H1 (cell line): Measurements from ENCODE around the gene DNAH8. TPM values are rescaled to one million over a fixed set of nuclear protein-coding genes. Genes with fewer than 3 reads are reported as not detected.

Experiments used
- CTCF ChIA-PET: fragments of 300-600 bp; sonication (Branson Sonifier 250); formaldehyde crosslinking; loops from one replicate; lab custom pipeline; 2021; ENCODE audit not compliant: partially characterized antibody; lab: Charles Lee
- POLR2A ChIA-PET: fragments of 300-600 bp; sonication (Branson Sonifier 250); formaldehyde crosslinking; loops from one replicate; lab custom pipeline; 2021; ENCODE audit warnings: inconsistent platforms; ENCODE audit not compliant: partially characterized antibody; lab: Charles Lee
- DNase-seq, 2 experiments: peaks; one replicate each; pipeline versions ENCODE4 v3.0.0 to v3.0.0-alpha.2; 2010 to 2022; ENCODE audit warnings: low spot score in 2 of 2, low read depth in 1 of 2, mixed read lengths in 1 of 2
- FAIRE-seq: peaks from 2 replicates; lab custom pipeline; 2011; peaks lifted over from hg19 to GRCh38; lab: Jason Lieb, UNC
- H2AFZ ChIP-seq: 2 replicates; pipeline ENCODE4 v1.8.1; 2012; ENCODE audit warnings: low read length, inconsistent platforms
- H2AK5ac ChIP-seq: 2 replicates; pipeline ENCODE4 v1.6.1; 2013; ENCODE audit warnings: low read depth, low read length
- H2BK120ac ChIP-seq: replicated peaks from 2 replicates; pipeline ENCODE3; 2013; ENCODE audit warnings: low read depth, low read length, inconsistent platforms
- H2BK12ac ChIP-seq: 2 replicates; pipeline ENCODE4 v1.6.1; 2013; ENCODE audit warnings: low read depth, low read length
- H2BK15ac ChIP-seq: 2 replicates; pipeline ENCODE4 v1.6.1; 2013; ENCODE audit warnings: low read length
- H2BK20ac ChIP-seq: 2 replicates; pipeline ENCODE4 v1.6.1; 2013; ENCODE audit warnings: low read length
- H2BK5ac ChIP-seq: 2 replicates; pipeline ENCODE4 v1.6.1; 2013; ENCODE audit warnings: low read depth, low read length
- H3K14ac ChIP-seq: 2 replicates; pipeline ENCODE4 v1.6.1; 2013; ENCODE audit warnings: inconsistent platforms; ENCODE audit not compliant: insufficient read length
- H3K18ac ChIP-seq: 2 replicates; pipeline ENCODE4 v1.6.1; 2013; ENCODE audit warnings: low read length; ENCODE audit errors: extremely low read depth
- H3K23ac ChIP-seq: 2 replicates; pipeline ENCODE4 v1.6.1; 2013; ENCODE audit warnings: inconsistent platforms; ENCODE audit not compliant: insufficient read length
- H3K23me2 ChIP-seq: 2 replicates; pipeline ENCODE4 v1.6.1; 2013; ENCODE audit warnings: low read depth, low read length
- H3K27ac ChIP-seq: 2 replicates; pipeline ENCODE4 v1.6.1; 2011; ENCODE audit warnings: low read depth, low read length, inconsistent platforms
- H3K27me3 ChIP-seq, 4 experiments: replicated peaks in 1 of 4; 1 replicate in 1 of 4; 2 replicates in 3 of 4; pipeline versions ENCODE4 v1.6.1 to v1.8.1; 2011 to 2013; ENCODE audit warnings: low read length in 3 of 4, mild to moderate bottlenecking in 3 of 4, inconsistent platforms in 2 of 4, mixed read lengths in 2 of 4, moderate library complexity in 1 of 4; ENCODE audit not compliant: control insufficient read depth in 3 of 4, insufficient read depth in 3 of 4; ENCODE audit errors: extremely low read depth in 1 of 4
- H3K36me3 ChIP-seq, 4 experiments: 2 replicates each; pipeline versions ENCODE4 v1.6.1 to v1.8.1; 2011 to 2013; ENCODE audit warnings: mild to moderate bottlenecking in 4 of 4, low read length in 3 of 4, moderate library complexity in 2 of 4, control low read depth in 1 of 4, inconsistent platforms in 1 of 4; ENCODE audit not compliant: insufficient read depth in 4 of 4, control insufficient read depth in 2 of 4
- H3K4ac ChIP-seq: replicated peaks from 2 replicates; pipeline ENCODE3; 2013; ENCODE audit warnings: low read length, low read depth, mixed read lengths, inconsistent platforms; ENCODE audit not compliant: insufficient read length
- H3K4me1 ChIP-seq, 4 experiments: replicated peaks in 1 of 4; 1 replicate in 1 of 4; 2 replicates in 3 of 4; pipeline versions ENCODE4 v1.6.1 to v1.8.1; 2011 to 2013; ENCODE audit warnings: low read length in 3 of 4, inconsistent platforms in 2 of 4, mixed read lengths in 1 of 4; ENCODE audit not compliant: insufficient read depth in 4 of 4, control insufficient read depth in 3 of 4
- H3K4me2 ChIP-seq, 2 experiments: 2 replicates each; pipeline versions ENCODE4 v1.6.1 to v1.8.1; 2011 to 2013; ENCODE audit warnings: low read depth in 2 of 2, low read length in 2 of 2, control low read depth in 1 of 2, inconsistent platforms in 1 of 2, mild to moderate bottlenecking in 1 of 2; ENCODE audit not compliant: insufficient read depth in 1 of 2
- H3K4me3 ChIP-seq, 4 experiments: fragments of 200-600, 300-600 bp in 1 of 4; sonication (generic), shearing (Covaris generic), sonication (Bioruptor Twin) in 1 of 4; 2 replicates each; pipeline versions ENCODE4 v1.5.1 to v1.8.1; 2011 to 2016; ENCODE audit warnings: low read length in 4 of 4, low read depth in 3 of 4, control low read depth in 2 of 4, inconsistent platforms in 2 of 4, mild to moderate bottlenecking in 2 of 4, mixed read lengths in 1 of 4, moderate library complexity in 1 of 4; ENCODE audit not compliant: insufficient read depth in 2 of 4; ENCODE audit errors: extremely low read depth in 1 of 4
- H3K56ac ChIP-seq: replicated peaks from 2 replicates; pipeline ENCODE3; 2013; ENCODE audit warnings: low read depth, mild to moderate bottlenecking, mixed read lengths, low read length, inconsistent platforms; ENCODE audit not compliant: insufficient read length
- H3K79me1 ChIP-seq: 2 replicates; pipeline ENCODE4 v1.6.1; 2013; ENCODE audit warnings: low read depth, low read length, control low read depth
- H3K79me2 ChIP-seq, 2 experiments: 2 replicates each; pipeline versions ENCODE4 v1.6.1 to v1.8.1; 2012 to 2013; ENCODE audit warnings: low read length in 2 of 2, mild to moderate bottlenecking in 2 of 2, inconsistent platforms in 1 of 2; ENCODE audit not compliant: insufficient read depth in 2 of 2, control insufficient read depth in 1 of 2
- H3K9ac ChIP-seq, 4 experiments: replicated peaks in 1 of 4; 1 replicate in 1 of 4; 2 replicates in 3 of 4; pipeline versions ENCODE4 v1.6.1 to v1.8.1; 2011 to 2013; ENCODE audit warnings: low read depth in 3 of 4, low read length in 3 of 4, control low read depth in 2 of 4, mild to moderate bottlenecking in 2 of 4, moderate library complexity in 2 of 4, inconsistent platforms in 1 of 4; ENCODE audit errors: extremely low read depth in 1 of 4
- H3K9me3 ChIP-seq, 2 experiments: 2 replicates each; pipeline versions ENCODE4 v1.6.1 to v1.8.1; 2012 to 2013; ENCODE audit warnings: mild to moderate bottlenecking in 2 of 2, moderate library complexity in 2 of 2, control low read depth in 1 of 2, inconsistent platforms in 1 of 2, low read depth in 1 of 2, low read length in 1 of 2, mixed read lengths in 1 of 2; ENCODE audit not compliant: insufficient read depth in 2 of 2
- H4K20me1 ChIP-seq, 2 experiments: replicated peaks in 1 of 2; 2 replicates each; pipeline versions ENCODE3 to v1.8.1; 2011 to 2013; ENCODE audit warnings: inconsistent platforms in 2 of 2, low read length in 2 of 2, mild to moderate bottlenecking in 1 of 2; ENCODE audit not compliant: insufficient read depth in 2 of 2, control insufficient read depth in 1 of 2
- H4K5ac ChIP-seq: 2 replicates; pipeline ENCODE4 v1.6.1; 2013; ENCODE audit warnings: low read length, low read depth, mixed read lengths, inconsistent platforms; ENCODE audit not compliant: insufficient read length
- H4K8ac ChIP-seq: 2 replicates; pipeline ENCODE4 v1.8.0; 2013; ENCODE audit warnings: mild to moderate bottlenecking, moderate library complexity, low read length, inconsistent platforms; ENCODE audit not compliant: insufficient read depth; ENCODE audit errors: extremely low read depth
- H4K91ac ChIP-seq: replicated peaks from 2 replicates; pipeline ENCODE3; 2013; ENCODE audit warnings: low read length, mixed read lengths, inconsistent platforms; ENCODE audit not compliant: insufficient read length
- CREB1 ChIP-seq: IDR thresholded peaks from 2 replicates; pipeline ENCODE4 v1.6.1; 2012; ENCODE audit warnings: inconsistent platforms
- FOSL1 ChIP-seq: IDR thresholded peaks from 2 replicates; pipeline ENCODE4 v1.6.1; 2011; ENCODE audit warnings: mild to moderate bottlenecking, low read depth, low read length, moderate library complexity; ENCODE audit not compliant: insufficient read depth
- GTF2F1 ChIP-seq: IDR thresholded peaks from 2 replicates; pipeline ENCODE4 v1.6.1; 2012; ENCODE audit warnings: low read depth, low read length, improper control_type of control experiment, borderline replicate concordance
- HDAC2 ChIP-seq, 2 experiments: fragments of 300-600 bp in 1 of 2; sonication (generic) in 1 of 2; IDR thresholded peaks; 2 replicates each; pipeline ENCODE4 v1.6.1; 2011 to 2012; ENCODE audit warnings: low read depth in 2 of 2, low read length in 2 of 2, mild to moderate bottlenecking in 2 of 2, moderate library complexity in 2 of 2, borderline replicate concordance in 1 of 2, inconsistent platforms in 1 of 2
- KDM5A ChIP-seq: fragments of 200-600 bp; IDR thresholded peaks from 2 replicates; pipeline ENCODE4 v1.7.1; 2012; ENCODE audit warnings: mild to moderate bottlenecking, low read length, inconsistent platforms, mixed read lengths
- NANOG ChIP-seq: IDR thresholded peaks from 2 replicates; pipeline ENCODE4 v1.6.1; 2011; ENCODE audit warnings: low read length, low read depth, mild to moderate bottlenecking, inconsistent platforms; ENCODE audit not compliant: insufficient read depth, poor library complexity, severe bottlenecking
- POLR2AphosphoS5 ChIP-seq: IDR thresholded peaks from 2 replicates; pipeline ENCODE4 v1.6.1; 2011; ENCODE audit warnings: low read depth, low read length
- SP4 ChIP-seq: IDR thresholded peaks from 2 replicates; pipeline ENCODE4 v1.6.1; 2012; ENCODE audit warnings: low read length, inconsistent platforms
- TCF12 ChIP-seq: IDR thresholded peaks from 2 replicates; pipeline ENCODE4 v1.6.1; 2011; ENCODE audit warnings: low read depth, mild to moderate bottlenecking, low read length
- ZNF274 ChIP-seq: IDR thresholded peaks from 2 replicates; pipeline ENCODE4 v1.7.0; 2012; ENCODE audit warnings: low read length, borderline replicate concordance; ENCODE audit errors: extremely low read depth
- WGBS, 2 experiments: shearing (Covaris generic) in 1 of 2; methylation state at CpG; one replicate each; pipeline versions ENCODE4 v1.1.6 to v1.1.7; 2013 to 2015; ENCODE audit warnings: low lambda C conversion rate in 2 of 2, mixed read lengths in 2 of 2, inconsistent platforms in 1 of 2, low coverage in 1 of 2, missing lambda C conversion rate in 1 of 2; ENCODE audit not compliant: insufficient replicate concordance in 2 of 2, insufficient coverage in 1 of 2, insufficient read length in 1 of 2; ENCODE audit errors: extremely low coverage in 1 of 2, missing lambda C conversion rate in 1 of 2; 5-methylcytosine and 5-hydroxymethylcytosine counted together
- polyA plus RNA-seq, 7 experiments: library from polyadenylated mRNA; depleted of rRNA in 3 of 7; stranded (reverse) in 5 of 7; unstranded in 2 of 7; fragments of >200 nt in 5 of 7; fragments of 200-250 nt in 2 of 7; gene quantifications; 1 replicate in 5 of 7; 2 replicates in 1 of 7; 4 replicates in 1 of 7; pipeline versions ENCODE4 v1.2.1 to v1.2.3, GENCODE V29; 2011 to 2013; ENCODE audit warnings: missing spikeins in 2 of 7, mixed read lengths in 2 of 7
- total RNA-seq: library from RNA; stranded (reverse); fragmentation: NEBNext Ultra II Directional; extraction: Animal tissue kit (Norgen Biotek cat#: 25700); gene quantifications from 2 replicates; pipeline ENCODE4 v1.2.1, GENCODE V29; 2021

The DNAH8 gene
- total and polyA plus RNA-seq, 2 of the 8 experiments (the other 6 are each of a cell fraction or from before 2014, with no cell fraction given) = under 0.01 TPM; not detected in 1

GRCh38 chr6:38776515-38776914 lies 61.4 kb downstream of the DNAH8 start:
- H3K9me3 ChIP-seq = no peaks in the 10 kb centered on the region
- no peak overlapping the region for H3K18ac ChIP-seq
- H2BK12ac ChIP-seq = no peak overlapping the region
- no peaks in the 10 kb centered on the region for H3K27me3 ChIP-seq
- no peak overlapping the region for H3K23ac ChIP-seq
- no peaks in the 10 kb centered on the region for H3K36me3 ChIP-seq
- TF ChIP-seq ZNF274 = no peak
- no peak for TF ChIP-seq GTF2F1
- no peak for TF ChIP-seq KDM5A
- no peak for TF ChIP-seq HDAC2 (IDR thresholded peaks at IDR 0.05; ENCODE audit: borderline replicate concordance in 1 of 2, low read depth in 2 of 2, low read length in 2 of 2)
- TF ChIP-seq TCF12 = no peak
- TF ChIP-seq CREB1 = no peak
- no peak for TF ChIP-seq FOSL1
- no peak for TF ChIP-seq POLR2AphosphoS5
- no peak for TF ChIP-seq NANOG
- TF ChIP-seq SP4 = no peak
- CTCF ChIA-PET = no interaction called here
- no peak overlapping the region for H3K4ac ChIP-seq
- H3K4me1 ChIP-seq = no peaks in the 10 kb centered on the region
- no peak overlapping the region for H3K9ac ChIP-seq
- H3K79me1 ChIP-seq = no peaks in the 10 kb centered on the region
- no peak overlapping the region for H3K56ac ChIP-seq
- DNase-seq (no peak), FAIRE-seq (no peak)
- H4K91ac ChIP-seq = no peak overlapping the region
- no peak overlapping the region for H3K27ac ChIP-seq
- H3K14ac ChIP-seq = no peak overlapping the region
- WGBS, 2 experiments = 85% methylated on average over 1 of the region's 1 CpG; no CpG with 5 or more reads in 1 of the 2 experiments
- no peak overlapping the region for H2AK5ac ChIP-seq
- H2BK120ac ChIP-seq = no peak overlapping the region
- H2BK5ac ChIP-seq = no peak overlapping the region
- no peak overlapping the region for H2AFZ ChIP-seq
- no peaks in the 10 kb centered on the region for H4K20me1 ChIP-seq
- H3K23me2 ChIP-seq = no peaks in the 10 kb centered on the region
- no peak overlapping the region for H4K5ac ChIP-seq
- no peak overlapping the region for H3K4me2 ChIP-seq
- H2BK15ac ChIP-seq = no peak overlapping the region
- no peak overlapping the region for H2BK20ac ChIP-seq
- POLR2A ChIA-PET = interaction anchor here (1.2 kb wide), 1 partner anchor 73 kb away, joined by 3 read pairs; the partner anchor contains the start of gene GLO1
- no peak overlapping the region for H3K4me3 ChIP-seq
- H4K8ac ChIP-seq = no peak overlapping the region
- H3K79me2 ChIP-seq = no peaks in the 10 kb centered on the region
